Activated CD4-positive, alpha-beta T cell treated with anti-CD3 and anti-CD28 coated beads, Interleukin-2, Interleukin-6, amounts not matched to agents 100 ng/mL and 50 ng/mL, durations not matched to agents 16 hours and 8 hours (primary cell): Measurements from ENCODE around the gene TM9SF2.
"Not testable (repeated sequence)": the region's sequence is repeated elsewhere in the genome, so short reads cannot be mapped to it uniquely, and the experiment has no call there.

Experiments used
- DNase-seq: peaks from one replicate; pipeline ENCODE4 v3.0.0-alpha.2; 2020

The TM9SF2 gene, protein sequence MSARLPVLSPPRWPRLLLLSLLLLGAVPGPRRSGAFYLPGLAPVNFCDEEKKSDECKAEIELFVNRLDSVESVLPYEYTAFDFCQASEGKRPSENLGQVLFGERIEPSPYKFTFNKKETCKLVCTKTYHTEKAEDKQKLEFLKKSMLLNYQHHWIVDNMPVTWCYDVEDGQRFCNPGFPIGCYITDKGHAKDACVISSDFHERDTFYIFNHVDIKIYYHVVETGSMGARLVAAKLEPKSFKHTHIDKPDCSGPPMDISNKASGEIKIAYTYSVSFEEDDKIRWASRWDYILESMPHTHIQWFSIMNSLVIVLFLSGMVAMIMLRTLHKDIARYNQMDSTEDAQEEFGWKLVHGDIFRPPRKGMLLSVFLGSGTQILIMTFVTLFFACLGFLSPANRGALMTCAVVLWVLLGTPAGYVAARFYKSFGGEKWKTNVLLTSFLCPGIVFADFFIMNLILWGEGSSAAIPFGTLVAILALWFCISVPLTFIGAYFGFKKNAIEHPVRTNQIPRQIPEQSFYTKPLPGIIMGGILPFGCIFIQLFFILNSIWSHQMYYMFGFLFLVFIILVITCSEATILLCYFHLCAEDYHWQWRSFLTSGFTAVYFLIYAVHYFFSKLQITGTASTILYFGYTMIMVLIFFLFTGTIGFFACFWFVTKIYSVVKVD

DNA sequence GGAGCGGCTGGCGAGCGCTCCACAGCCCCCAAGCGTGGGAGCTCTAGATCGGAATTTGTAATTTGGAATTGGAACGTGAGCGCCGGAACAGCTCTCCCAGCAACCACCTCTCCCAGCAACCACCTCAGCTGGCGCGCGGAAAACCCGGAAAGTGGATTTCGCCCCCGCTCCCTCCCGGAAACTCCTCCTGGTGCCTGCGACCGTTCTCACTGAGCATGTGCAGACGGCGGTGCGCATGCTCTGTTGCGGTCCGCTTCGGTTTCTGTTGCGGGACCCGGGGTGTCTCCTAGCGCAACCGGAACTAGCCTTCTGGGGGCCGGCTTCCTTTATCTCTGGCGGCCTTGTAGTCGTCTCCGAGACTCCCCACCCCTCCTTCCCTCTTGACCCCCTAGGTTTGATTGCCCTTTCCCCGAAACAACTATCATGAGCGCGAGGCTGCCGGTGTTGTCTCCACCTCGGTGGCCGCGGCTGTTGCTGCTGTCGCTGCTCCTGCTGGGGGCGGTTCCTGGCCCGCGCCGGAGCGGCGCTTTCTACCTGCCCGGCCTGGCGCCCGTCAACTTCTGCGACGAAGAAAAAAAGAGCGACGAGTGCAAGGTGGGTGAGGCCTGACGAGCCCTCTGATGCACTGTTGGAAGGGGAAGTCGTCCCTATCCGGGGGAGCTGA, at the start of gene TM9SF2:
TSS of gene TM9SF2 (plus strand) at position 289 of the 664 bp plus-strand sequence. CDS start at position 424, 135 bp downstream.
- peak; percentile 97 for DNase-seq

DNA sequence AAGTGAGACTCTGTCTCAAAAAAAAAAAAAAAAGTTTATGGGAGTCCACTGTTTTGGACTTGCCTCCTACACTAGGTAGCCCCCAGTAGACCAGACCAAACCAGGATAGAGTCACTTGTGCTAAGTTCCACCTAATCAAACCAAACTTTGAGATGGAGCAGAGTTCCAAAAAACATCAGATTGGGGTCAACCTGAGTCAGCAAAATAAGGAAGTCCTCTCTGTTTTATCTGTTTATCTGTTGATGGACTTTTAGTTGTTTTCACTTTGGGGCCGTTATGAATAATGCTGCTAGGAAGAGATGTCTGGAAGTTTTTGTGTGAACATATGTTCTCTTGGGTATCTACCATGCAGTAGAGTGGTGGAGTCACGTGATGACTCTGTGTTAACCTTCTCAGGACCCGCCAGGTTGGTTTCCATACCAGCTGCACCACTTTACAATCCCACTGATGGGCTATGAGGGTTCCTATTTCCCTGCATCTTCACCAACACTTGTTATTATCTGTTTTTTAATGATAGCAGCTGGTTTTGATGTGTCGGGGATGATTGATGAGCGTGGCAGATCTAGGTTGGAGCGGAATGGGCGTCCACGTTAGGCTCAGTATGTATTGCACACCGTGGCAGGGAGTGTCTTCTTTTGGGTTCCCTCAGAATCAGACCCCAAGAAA, 46.6 kb upstream of the TM9SF2 start:
- no peak for DNase-seq

DNA sequence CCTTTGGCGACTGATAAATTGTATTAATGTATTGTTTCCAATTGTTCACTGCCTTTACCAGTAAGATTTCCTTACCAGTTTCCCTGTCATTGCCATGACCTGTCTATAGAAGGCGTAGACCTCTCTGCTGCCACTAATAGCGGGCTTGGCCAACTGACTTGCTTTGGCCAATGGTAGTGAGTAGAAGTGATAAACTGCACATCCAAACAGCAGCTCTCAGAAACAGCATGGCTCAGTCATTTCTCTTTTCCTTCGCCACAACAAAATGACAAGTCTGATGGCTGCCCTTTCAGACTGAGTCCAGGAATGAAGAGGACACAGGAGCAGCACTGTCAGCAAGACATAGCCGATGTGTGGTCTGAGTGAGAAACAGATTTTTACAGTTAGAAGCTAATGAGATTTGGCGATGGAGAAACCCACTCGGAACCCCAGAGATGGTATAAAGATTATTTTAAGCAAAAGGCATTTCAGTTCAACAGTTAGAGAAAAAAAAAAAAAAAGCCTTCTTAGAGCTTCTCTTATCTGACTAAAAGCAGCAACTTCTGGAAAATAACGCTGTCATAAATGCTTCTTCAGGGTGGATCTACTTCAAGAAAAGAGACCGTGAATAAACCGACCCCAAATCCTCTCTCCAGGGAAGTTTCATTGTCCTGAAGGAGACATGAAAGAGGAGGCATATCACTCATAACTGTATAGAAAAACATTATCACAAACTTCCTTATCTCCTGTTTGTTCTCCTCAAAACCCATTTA, 42.0 kb upstream of the TM9SF2 start:
- peak; percentile 38 for DNase-seq

DNA sequence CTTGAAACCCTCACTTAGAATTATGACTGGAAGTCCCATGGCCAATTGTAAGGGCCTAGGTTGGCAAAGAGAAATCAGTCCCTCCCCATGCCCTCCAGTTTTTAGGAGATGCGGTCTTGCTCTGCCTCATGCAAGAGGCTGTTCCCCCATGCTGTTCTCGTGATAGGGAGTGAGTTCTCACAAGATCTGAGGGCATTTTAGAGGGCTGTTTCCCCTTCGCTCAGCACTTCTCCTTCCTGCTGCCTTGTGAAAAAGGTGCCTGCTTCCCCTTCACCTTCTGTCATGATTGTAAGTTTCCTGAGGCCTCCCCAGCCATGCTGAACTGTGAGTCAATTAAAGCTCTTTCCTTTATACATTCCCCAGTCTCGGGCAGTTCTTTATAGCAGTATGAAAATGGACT, 40.5 kb upstream of the TM9SF2 start:
- DNase-seq, result not testable (repeated sequence)

DNA sequence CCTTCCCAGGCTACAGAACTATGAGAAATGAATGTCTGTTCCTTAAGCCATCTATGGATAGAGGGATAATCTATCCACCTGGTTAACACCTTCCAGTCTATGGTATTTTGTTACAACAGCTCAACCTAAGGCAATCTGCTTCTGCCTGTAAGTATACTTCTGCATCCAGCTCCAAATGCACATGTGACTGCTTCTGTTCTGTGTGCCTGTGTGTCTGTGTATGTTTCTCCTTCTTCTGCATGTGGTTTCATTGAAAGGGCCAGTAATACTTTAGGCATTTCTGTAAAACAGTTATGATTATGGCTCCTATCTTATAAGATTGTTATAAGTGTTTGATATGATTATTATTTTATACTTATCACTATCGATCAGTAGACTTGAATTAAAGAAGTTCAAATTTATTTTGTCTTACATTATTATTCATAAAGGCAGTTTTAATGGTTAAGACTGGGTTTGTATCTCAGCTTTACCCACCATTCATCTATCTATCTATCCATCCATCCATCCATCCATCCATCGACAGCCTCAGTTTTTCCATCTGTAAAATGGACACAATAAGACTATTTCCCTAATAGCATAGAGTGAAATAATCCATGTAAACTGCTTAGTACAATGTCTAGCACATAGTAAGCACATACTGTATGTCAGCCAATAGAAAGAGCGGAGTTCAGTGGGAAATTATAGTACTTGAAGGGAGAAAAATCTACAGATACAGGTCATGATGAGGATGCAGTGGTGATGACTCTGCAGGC, 37.5 kb upstream of the TM9SF2 start:
- DNase-seq, result no peak

DNA sequence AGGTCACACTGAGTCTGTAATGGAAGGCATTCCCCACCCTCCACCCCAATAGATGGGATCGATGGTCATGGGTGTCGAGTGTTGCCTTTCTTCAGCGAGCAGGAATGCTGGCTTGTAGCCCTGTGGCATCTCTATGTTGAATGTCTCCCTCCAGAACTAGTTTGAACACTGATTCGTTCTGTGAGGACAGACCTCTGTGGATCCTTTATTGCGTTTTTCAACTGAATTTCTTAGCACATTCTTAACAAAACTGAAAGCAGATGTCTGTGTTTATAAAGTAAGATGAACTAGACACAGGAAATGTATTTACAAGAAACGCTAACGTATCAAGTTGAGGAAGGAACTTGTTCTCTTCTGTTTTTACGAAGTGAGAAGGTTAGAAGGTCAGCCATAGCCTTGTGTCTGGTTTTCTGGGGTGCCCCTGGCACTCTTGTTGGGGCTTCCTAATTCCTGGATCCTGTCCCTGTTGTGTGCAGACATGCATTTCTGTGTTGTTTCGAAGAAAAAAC, 36.8 kb upstream of the TM9SF2 start:
- peak; percentile 43 for DNase-seq

DNA sequence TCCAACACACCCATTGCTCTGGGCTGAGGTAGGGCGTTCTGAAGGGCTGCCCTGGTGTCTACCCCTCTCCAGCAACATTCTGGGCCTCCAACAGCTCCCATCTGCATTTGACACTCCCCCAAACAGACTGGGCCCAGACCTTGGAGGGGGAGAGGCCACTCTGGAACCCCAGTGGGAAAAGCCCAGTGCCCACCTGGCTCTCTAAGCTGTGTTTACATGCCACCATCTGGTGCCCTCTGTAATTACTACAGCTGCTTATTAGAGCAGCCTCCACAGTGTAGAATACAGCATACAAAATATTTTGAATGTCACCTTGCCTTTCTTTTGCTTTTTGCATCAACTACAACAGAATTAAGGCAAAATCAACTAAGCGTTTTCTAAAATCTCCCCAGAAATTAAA, 35.8 kb upstream of the TM9SF2 start:
- no peak for DNase-seq

DNA sequence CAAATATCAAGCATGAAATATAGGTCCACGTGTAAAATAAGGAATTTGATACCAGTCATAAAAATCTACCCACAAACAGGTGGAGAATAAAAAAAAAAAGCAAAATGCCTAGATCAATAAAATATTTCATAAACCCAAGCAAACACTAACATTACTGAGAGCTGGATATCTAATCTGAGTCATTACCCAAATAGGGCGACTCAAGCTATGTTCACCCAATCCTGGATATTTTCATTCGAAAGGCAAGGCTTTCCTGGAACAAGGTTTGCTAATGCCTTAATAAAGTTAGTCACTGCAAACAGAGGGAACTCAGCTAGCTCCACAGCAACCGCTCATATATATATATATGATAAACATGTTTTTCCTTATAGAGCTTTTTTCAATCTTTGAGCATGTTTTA, 33.5 kb upstream of the TM9SF2 start:
- DNase-seq, result no peak

DNA sequence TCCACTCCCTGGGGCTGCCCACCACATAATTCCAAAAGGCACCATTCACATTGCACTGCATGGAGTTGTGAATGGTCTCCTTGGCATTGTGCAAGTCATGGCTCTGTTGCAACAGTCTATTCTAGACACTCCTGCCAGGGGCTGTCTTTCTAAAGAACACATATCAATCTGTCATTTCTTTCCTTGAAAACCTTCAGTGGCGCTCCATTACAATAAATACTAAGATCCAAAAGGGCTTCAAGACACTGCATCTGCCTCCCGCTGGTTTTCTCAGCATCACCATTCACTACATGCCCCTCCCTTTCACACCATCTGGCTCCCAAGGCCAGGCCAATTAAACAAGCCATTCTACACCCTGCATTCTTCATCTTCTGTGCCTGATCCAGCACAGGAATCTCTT, 32.2 kb upstream of the TM9SF2 start:
- DNase-seq, result no peak

DNA sequence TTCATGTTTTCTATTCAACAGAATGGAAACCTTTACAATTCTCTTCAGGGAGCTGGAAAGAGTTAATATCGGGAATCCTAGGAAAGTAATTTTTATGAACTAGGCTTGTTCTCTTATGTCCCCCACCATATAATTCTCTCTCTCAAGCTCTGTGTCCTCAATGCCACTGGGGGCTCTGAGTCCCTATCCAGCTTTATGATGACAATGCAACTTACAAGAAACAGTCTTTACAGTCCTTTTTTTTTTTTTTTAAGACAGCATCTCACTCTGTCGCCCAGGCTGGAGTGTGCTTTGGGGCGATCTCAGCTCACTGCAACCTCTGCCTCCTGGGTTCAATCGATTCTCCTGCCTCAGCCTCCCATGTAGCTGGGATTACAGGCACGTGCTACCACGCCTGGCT, 31.2 kb upstream of the TM9SF2 start:
- no peak for DNase-seq

DNA sequence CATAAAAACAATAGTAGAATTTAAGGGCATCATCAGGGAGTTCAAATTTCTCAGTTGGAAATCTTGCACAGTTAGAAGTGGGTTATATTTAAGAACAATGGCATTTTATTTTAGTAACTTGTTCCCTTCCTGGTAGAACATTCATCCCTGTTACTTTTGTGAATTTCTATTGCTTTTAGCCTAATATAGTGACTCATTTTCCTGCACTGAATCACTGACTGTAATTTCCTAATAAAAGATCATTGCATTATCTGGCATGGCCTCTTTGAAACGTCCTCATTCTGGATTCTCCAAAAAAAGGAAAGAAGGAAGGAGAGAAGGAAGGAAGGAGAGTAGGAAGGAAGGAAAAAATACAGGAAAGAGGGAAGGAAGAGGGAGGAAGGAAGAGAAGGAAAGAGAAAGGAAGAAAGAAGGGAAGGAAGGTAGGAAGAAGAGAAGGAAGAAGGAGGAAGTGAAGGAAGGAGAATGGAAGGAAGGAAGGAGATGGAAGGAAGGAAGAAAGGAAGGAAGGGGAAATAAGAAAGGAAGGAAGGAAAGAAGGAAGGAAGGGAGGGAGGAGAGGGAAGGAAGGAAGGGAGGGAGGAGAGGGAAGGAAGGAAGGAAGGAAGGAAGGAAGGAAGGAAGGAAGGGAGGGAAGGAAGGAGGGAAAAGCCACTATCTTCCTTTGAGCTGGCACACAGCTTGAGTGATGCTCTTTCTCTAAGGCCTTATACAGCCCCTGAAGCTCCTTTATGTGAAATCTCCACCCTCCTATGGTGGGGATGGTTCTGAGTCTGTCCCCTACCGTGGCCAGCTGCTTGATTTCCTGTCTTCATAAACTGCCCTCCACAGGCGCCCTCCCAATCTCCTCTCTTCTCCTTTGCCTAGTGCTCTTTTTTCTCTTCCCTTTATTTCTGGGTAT, 29.8 kb upstream of the TM9SF2 start:
- no peak for DNase-seq

DNA sequence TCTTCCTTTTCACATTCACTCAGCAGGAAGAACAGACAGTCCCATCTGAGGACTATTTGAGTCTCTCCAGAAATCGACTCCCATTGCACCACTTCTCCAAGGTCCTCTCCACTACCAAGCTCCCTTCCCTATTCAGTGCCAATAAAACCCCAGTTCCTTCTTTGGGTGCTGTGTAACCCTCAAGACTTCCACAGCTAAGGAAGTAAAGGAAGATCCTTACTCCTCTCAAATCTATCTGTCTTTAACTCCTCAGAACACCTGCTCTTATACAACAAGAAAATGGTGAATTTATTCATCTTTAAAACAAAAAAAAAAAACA, 29.2 kb upstream of the TM9SF2 start:
- DNase-seq, result no peak

DNA sequence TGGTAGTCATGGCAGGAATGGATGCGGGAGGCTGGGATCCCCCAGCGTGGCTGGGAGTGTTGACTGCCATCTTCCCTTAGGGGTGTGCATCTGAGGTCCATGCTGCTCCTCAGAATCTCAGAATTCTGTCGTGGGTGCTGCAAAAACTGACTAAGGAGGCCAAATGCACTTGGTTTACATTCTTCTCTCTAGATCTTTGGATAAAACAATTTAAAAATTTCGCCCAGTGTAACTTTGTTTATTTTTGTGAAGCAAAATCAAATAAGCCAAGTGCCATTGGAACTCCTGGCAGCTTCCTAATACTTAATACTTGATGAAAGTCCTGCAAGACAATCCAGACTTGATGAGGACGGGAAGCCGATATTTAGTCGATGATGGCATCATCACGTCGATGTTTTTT, 27.8 kb upstream of the TM9SF2 start:
- DNase-seq, result no peak

DNA sequence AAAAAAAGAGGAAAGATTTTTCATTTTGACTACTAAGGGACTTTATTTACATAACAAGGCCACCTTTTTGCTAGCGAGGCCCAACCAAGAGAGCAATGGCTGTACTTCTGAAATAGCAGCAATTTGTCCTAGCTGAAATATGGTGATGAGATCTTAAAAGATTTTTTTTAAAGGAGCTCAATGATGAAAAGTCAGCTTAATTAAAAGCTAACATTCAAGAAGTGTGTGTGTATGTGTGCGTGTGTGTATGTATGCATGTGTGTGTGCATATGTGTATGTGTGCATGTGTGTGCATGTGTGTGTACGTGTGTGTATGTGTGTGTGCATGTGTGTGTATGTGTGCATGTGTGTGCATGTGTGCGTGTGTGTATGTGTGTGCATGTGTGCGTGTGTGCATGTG, 24.6 kb upstream of the TM9SF2 start:
- DNase-seq, result no peak

DNA sequence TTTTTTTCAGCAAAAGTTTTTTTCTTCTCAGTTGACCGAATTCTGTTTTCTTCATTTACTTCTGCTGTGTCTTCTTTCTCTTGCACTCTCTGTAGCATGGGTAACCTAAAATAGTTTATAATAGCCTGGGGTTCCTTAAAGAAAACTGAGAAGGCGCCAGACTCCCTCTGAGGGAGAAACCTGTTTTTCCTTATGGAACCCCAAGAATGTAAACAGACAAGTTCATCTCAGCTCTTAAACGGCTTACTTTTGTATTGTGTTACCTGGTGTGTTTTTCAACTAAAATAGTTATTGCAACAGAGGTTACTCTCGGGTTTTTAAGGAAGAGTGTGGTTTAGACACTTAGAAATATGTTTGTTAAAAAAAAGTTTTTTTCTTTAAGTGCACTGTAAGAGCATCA, 23.8 kb upstream of the TM9SF2 start:
- no peak for DNase-seq

DNA sequence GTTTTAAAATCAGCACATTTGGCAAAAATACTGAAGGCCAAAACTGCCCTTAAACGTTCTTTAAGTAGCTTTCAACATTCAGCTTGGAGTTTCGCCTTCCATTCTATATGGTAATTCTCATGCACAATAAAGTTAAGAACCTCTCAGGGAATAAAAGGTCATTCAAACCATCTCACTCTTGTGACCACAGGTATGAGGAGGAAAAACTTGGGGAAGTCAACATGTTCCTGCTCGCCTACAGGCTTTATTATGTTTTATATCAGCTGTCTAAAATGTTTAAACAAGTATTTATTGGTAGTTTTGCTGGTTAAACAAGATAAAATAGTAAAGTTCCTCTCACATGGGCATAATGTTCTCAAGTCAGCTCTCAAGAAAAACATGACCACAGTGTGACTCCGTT, 19.9 kb upstream of the TM9SF2 start:
- no peak for DNase-seq

DNA sequence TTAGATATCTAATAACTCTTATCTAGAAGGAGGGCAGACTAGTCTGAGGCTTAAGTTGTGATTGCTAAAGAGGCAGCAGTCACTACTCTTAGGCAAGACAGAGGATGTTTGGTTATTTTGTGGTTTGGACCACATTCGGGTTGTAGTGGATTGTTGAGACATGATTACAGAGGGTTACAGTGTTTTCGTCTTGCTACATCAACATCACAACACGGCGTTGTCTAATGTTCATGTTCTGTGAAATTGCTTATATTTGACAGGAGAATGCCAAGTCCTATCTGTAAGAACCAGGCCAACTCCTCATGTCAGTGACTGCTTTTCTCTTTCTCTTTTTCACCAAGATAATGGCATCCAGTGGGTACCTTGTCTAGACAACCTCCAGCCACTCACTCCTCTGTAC, 16.8 kb upstream of the TM9SF2 start:
- DNase-seq, result peak; percentile 33

DNA sequence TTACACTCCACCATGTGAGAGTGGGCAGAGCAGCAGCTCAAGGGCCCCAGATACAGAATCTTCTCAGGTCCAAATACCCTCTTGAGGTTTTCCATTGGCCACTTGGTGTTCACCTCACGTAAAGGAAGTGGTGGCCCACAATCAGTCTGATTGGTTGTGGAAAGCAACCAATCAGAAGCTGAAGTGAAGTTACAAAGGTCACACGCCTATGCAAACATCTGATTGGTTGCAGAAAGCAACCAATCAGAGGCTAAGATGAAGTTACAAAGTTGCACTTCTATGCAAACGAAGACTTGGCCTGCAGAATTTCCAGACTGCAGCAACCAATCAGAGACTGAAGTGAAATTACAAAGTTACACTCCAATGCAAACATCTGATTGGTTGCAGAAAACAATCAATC, 14.3 kb upstream of the TM9SF2 start:
- no peak for DNase-seq

DNA sequence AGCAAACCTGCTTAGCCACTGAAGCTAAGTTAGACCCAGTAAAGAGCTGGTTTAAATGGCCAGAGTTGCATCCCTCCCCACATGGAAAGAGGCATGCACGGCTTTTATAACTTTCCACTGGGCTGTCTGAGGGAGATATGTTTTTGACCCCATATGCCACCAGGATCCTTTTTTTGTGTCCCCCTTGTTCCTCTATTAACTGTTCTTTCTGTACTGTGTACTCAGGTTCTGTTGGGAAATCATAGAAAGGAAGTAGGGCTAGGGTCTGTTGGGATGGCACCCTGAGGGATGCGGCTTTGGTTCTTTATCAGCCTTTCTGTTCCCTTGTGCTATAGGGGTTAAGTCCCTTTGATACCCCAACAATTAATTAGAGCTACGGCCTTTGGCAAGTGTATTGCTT, 12.2 kb upstream of the TM9SF2 start:
- no peak for DNase-seq

DNA sequence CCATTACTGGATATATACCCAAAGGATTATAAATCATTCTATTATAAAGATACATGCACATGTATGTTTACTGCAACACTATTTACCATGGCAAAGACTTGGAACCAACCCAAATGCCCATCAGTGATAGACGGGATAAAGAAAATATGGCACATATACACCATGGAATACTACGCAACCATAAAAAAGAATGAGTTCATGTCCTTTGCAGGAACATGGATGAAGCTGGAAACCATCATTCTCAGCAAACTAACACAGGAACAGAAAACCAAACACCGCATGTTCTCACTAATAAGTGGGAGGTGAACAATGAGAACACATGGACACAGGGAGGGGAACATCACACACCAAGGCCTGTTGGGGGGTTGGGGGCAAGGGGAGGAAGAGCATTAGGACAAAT, 9.5 kb upstream of the TM9SF2 start:
- DNase-seq, result not testable (repeated sequence)
